Measurements from ENCODE around the gene SEC61G. TPM values are rescaled to one million over a fixed set of nuclear protein-coding genes. Genes with fewer than 3 reads are reported as not detected.

Gene SEC61G
- total RNA-seq, 1 donor from 2014 or later: 103 TPM

GRCh38 chr7:54705436-54705835 is 53.6 kb downstream of the SEC61G start:
- ATAC-seq (no peak), DNase-seq (ENCODE audit: missing footprints) (no peak)
- intact Hi-C loops (cut with DNase I): no loop called here

DNA sequence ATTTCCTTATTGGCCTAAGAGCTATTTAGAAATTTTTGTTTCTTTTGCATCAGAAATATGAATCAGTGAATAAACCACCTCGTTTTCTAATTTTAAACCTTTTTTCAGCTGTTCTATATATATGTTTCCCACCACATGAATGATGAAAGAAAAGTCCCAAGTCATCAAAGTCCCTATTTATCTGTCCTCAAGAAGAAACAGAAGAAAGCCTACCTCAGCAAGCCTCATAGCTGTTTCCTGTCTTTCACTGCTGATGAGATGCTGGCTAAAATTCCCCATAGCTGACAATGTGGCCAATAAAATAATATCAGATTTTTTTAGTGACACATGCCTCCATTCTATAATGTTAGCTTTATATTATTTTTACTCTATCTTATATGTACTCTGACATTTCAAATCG is 54.2 kb downstream of the SEC61G start:
- intact Hi-C loops (cut with DNase I): no loop called here
- ATAC-seq (no peak), DNase-seq (ENCODE audit: missing footprints) (no peak)

Other genes starting within 250 kb of the SEC61G start
- gene VSTM2A, start 216.8 kb downstream of the SEC61G start, total RNA-seq: not detected